GM12878 (cell line): Measurements from ENCODE around the gene ETS1. TPM values are rescaled to one million over a fixed set of nuclear protein-coding genes. Genes with fewer than 3 reads are reported as not detected.

ENCODE experiments used
- ATAC-seq: fragments of 200-7000 bp; cut with Tn5 transposase; 3 replicates; pipeline ENCODE4 v1.9.1; 2020; ENCODE audit warnings: mild to moderate bottlenecking, moderate library complexity
- BruUV-seq: library from RNA; stranded (reverse); fragments of 400-500 nt; replicated peaks from 2 replicates; lab custom pipeline; 2021; lab: Mats Ljungman, UMichigan
- CTCF ChIA-PET: fragments of 300-600 bp; sonication (Branson Sonifier 250); formaldehyde crosslinking; extraction: SDS; loops from one replicate; lab custom pipeline; 2021; ENCODE audit warnings: inconsistent platforms; lab: Yijun Ruan, JAX
- POLR2A ChIA-PET: fragments of 350-600 bp; formaldehyde crosslinking; extraction: SDS; loops from one replicate; lab custom pipeline; 2021; ENCODE audit warnings: inconsistent platforms; lab: Charles Lee
- RAD21 ChIA-PET: fragments of 300-600 bp; sonication (Branson Sonifier 250); formaldehyde crosslinking; loops from one replicate; lab custom pipeline; 2023; ENCODE audit warnings: antibody characterized with exemption; ENCODE audit not compliant: unreplicated experiment; lab: Charles Lee
- SMC1A ChIA-PET: fragments of 300-600 bp; sonication (Branson Sonifier 250); formaldehyde crosslinking; loops from one replicate; lab custom pipeline; 2023; ENCODE audit not compliant: unreplicated experiment, uncharacterized antibody; lab: Charles Lee
- DNase-seq: peaks from one replicate; pipeline ENCODE4 v3.0.0-alpha.2; 2011; ENCODE audit warnings: low read depth, low spot score
- FAIRE-seq: peaks from 3 replicates; lab custom pipeline; 2011; peaks lifted over from hg19 to GRCh38; lab: Jason Lieb, UNC
- H2AFZ ChIP-seq: 2 replicates; pipeline ENCODE4 v1.6.0; 2011; ENCODE audit warnings: low read depth, low read length, control low read depth; ENCODE audit not compliant: control insufficient read depth
- H3K27ac ChIP-seq: 2 replicates; pipeline ENCODE4 v1.5.1; 2011; ENCODE audit warnings: control low read depth; ENCODE audit not compliant: control insufficient read depth, insufficient read depth
- H3K27me3 ChIP-seq, 2 experiments: replicated peaks in 1 of 2; 2 replicates each; pipeline versions ENCODE4 v1.6.0 to v1.6.1; 2011; ENCODE audit warnings: low read length in 1 of 2; ENCODE audit not compliant: control insufficient read depth in 2 of 2, insufficient read depth in 2 of 2
- H3K36me3 ChIP-seq, 2 experiments: 2 replicates each; pipeline ENCODE4 v1.5.1; 2011; ENCODE audit warnings: low read length in 1 of 2; ENCODE audit not compliant: control insufficient read depth in 2 of 2, insufficient read depth in 2 of 2
- H3K4me1 ChIP-seq: 2 replicates; pipeline ENCODE4 v1.6.1; 2011; ENCODE audit warnings: mild to moderate bottlenecking, low read length, moderate library complexity, mixed read lengths; ENCODE audit not compliant: control insufficient read depth, insufficient read depth
- H3K4me2 ChIP-seq: 2 replicates; pipeline ENCODE4 v1.6.0; 2011; ENCODE audit warnings: control low read depth; ENCODE audit not compliant: control insufficient read depth, insufficient read depth
- H3K4me3 ChIP-seq: fragments of 200-600 bp; sonication (generic); 2 replicates; pipeline ENCODE4 v1.5.1; 2016
- H3K79me2 ChIP-seq: 2 replicates; pipeline ENCODE4 v1.6.0; 2011; ENCODE audit warnings: low read length; ENCODE audit not compliant: control insufficient read depth, insufficient read depth
- H3K9ac ChIP-seq: 2 replicates; pipeline ENCODE4 v1.8.0; 2011; ENCODE audit warnings: low read length, control low read depth, mixed read lengths; ENCODE audit not compliant: control insufficient read depth, insufficient read depth
- H3K9me3 ChIP-seq: replicated peaks from 3 replicates; pipeline ENCODE4 v1.5.1; 2011; ENCODE audit warnings: mild to moderate bottlenecking, low read length; ENCODE audit not compliant: control insufficient read depth, insufficient read depth
- H4K20me1 ChIP-seq: 2 replicates; pipeline ENCODE4 v1.6.0; 2011; ENCODE audit not compliant: control insufficient read depth, insufficient read depth
- BACH1 ChIP-seq: fragments of 450-650 bp; IDR thresholded peaks from 2 replicates; pipeline ENCODE4 v1.6.1; 2017; ENCODE audit warnings: mild to moderate bottlenecking, borderline replicate concordance
- CHD2 ChIP-seq: IDR thresholded peaks from 2 replicates; pipeline ENCODE4 v1.6.1; 2011; ENCODE audit warnings: low read depth, low read length, improper control_type of control experiment, borderline replicate concordance
- MXI1 ChIP-seq: fragments of 150-350 bp; IDR thresholded peaks from 2 replicates; pipeline ENCODE4 v1.6.1; 2011; ENCODE audit warnings: low read depth, mild to moderate bottlenecking, inconsistent platforms, low read length, improper control_type of control experiment
- NR2F1 ChIP-seq: fragments of 450-650 bp; conservative IDR thresholded peaks from 2 replicates; pipeline ENCODE4 v1.6.1; 2017; ENCODE audit warnings: mild to moderate bottlenecking
- POU2F2 ChIP-seq: IDR thresholded peaks from 3 replicates; pipeline ENCODE4 v1.6.1; 2011; ENCODE audit warnings: low read depth, mild to moderate bottlenecking, low read length, borderline replicate concordance
- RAD51 ChIP-seq: fragments of 450-650 bp; IDR thresholded peaks from 2 replicates; pipeline ENCODE4 v1.6.1; 2016; ENCODE audit warnings: moderate library complexity, mild to moderate bottlenecking, inconsistent platforms
- ZNF622 ChIP-seq: fragments of 450-650 bp; IDR thresholded peaks from 2 replicates; pipeline ENCODE4 v1.6.1; 2017; ENCODE audit warnings: mild to moderate bottlenecking, inconsistent platforms
- ZZZ3 ChIP-seq: IDR thresholded peaks from 2 replicates; pipeline ENCODE4 v1.6.1; 2011; ENCODE audit warnings: low read depth; ENCODE audit not compliant: control insufficient read depth, insufficient read length
- WGBS: methylation state at CpG from one replicate; pipeline ENCODE4 v1.1.6; 2016; ENCODE audit warnings: low lambda C conversion rate; ENCODE audit not compliant: insufficient replicate concordance, insufficient coverage; ENCODE audit errors: missing lambda C conversion rate; 5-methylcytosine and 5-hydroxymethylcytosine counted together
- in situ Hi-C: fragments of 300-500 bp; cut with MboI; formaldehyde crosslinking; loops from 9 replicates; pipeline ENCODE4 v1.14.3; 2018; ENCODE audit warnings: mixed read lengths
- intact Hi-C: fragments of 100-400 bp; cut with micrococcal nuclease; formaldehyde crosslinking; loops from one replicate; pipeline ENCODE4 v1.14.2; 2022; ENCODE audit not compliant: unreplicated experiment
- polyA plus RNA-seq, 11 experiments: library from polyadenylated mRNA; depleted of rRNA in 4 of 11; unstranded in 6 of 11; stranded (reverse) in 5 of 11; fragments of >200 nt; fragmentation: Nextera tagmentation in 4 of 11; fragmentation: Illumina TruSeq in 1 of 11; extraction: Ambion mirVana in 4 of 11; extraction: Trizol in 1 of 11; gene quantifications; 1 replicate in 1 of 11; 2 replicates in 10 of 11; pipeline versions ENCODE4 v1.2.1 to v1.2.3, GENCODE V29; 2011 to 2016; ENCODE audit warnings: inconsistent platforms in 2 of 11, missing spikeins in 2 of 11, low read depth in 1 of 11
- total RNA-seq, 4 experiments: library from RNA; depleted of rRNA in 3 of 4; stranded (reverse); fragments of >200 nt in 3 of 4; fragmentation: Illumina TruSeq in 1 of 4; extraction: Trizol in 1 of 4; gene quantifications; 2 replicates each; pipeline versions ENCODE4 v1.2.1 to v1.2.3, GENCODE V29; 2013 to 2021
- TF ChIP-seq, protein P1 (sequence below): fragments of 450-650 bp; formaldehyde crosslinking; IDR thresholded peaks from 2 replicates; pipeline ENCODE4 v1.4.0; 2020; ENCODE audit warnings: mild to moderate bottlenecking, moderate library complexity
- TF ChIP-seq, protein P2 (sequence below): IDR thresholded peaks from 2 replicates; pipeline ENCODE4 v1.6.1; 2012; ENCODE audit warnings: low read depth, low read length, improper control_type of control experiment
- TF ChIP-seq, protein P3 (sequence below): fragments of 150-350 bp; IDR thresholded peaks from 2 replicates; pipeline ENCODE4 v1.6.1; 2016; ENCODE audit warnings: low read depth, low read length
- TF ChIP-seq, protein P4 (sequence below): IDR thresholded peaks from 2 replicates; pipeline ENCODE4 v1.6.1; 2012; ENCODE audit warnings: low read depth, low read length, improper control_type of control experiment

The ETS1 gene
- total and polyA plus RNA-seq, 10 of the 15 experiments (the other 5 are each of a cell fraction or from before 2014, with no cell fraction given) = 12.5 to 112 (median 55.5) TPM

DNA sequence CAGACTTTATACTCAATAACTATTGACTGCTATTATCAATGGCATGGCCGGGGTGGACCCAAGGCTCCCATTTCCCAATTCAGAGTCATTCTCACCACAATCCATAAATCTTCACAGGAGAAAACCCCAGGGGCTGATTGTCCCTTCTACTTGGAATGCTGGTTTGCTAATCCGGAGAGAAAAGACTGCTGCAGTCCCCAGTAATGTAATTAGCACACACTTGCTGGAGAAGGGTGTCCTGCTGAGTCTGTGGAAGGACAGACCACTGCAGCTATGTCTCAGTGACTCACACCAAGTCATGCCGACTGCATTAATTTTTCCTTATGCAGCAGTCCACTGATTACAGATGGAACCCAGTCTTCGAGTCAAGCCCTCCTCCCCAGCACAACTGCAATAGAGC is 5.9 kb upstream of the ETS1 start (continued):
- TF ChIP-seq, protein P1, sequence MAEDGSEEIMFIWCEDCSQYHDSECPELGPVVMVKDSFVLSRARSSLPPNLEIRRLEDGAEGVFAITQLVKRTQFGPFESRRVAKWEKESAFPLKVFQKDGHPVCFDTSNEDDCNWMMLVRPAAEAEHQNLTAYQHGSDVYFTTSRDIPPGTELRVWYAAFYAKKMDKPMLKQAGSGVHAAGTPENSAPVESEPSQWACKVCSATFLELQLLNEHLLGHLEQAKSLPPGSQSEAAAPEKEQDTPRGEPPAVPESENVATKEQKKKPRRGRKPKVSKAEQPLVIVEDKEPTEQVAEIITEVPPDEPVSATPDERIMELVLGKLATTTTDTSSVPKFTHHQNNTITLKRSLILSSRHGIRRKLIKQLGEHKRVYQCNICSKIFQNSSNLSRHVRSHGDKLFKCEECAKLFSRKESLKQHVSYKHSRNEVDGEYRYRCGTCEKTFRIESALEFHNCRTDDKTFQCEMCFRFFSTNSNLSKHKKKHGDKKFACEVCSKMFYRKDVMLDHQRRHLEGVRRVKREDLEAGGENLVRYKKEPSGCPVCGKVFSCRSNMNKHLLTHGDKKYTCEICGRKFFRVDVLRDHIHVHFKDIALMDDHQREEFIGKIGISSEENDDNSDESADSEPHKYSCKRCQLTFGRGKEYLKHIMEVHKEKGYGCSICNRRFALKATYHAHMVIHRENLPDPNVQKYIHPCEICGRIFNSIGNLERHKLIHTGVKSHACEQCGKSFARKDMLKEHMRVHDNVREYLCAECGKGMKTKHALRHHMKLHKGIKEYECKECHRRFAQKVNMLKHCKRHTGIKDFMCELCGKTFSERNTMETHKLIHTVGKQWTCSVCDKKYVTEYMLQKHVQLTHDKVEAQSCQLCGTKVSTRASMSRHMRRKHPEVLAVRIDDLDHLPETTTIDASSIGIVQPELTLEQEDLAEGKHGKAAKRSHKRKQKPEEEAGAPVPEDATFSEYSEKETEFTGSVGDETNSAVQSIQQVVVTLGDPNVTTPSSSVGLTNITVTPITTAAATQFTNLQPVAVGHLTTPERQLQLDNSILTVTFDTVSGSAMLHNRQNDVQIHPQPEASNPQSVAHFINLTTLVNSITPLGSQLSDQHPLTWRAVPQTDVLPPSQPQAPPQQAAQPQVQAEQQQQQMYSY (CRISPR knock-in tag) = no peak
- no peak for TF ChIP-seq POU2F2
- no peak for TF ChIP-seq MXI1
- TF ChIP-seq, protein P2, sequence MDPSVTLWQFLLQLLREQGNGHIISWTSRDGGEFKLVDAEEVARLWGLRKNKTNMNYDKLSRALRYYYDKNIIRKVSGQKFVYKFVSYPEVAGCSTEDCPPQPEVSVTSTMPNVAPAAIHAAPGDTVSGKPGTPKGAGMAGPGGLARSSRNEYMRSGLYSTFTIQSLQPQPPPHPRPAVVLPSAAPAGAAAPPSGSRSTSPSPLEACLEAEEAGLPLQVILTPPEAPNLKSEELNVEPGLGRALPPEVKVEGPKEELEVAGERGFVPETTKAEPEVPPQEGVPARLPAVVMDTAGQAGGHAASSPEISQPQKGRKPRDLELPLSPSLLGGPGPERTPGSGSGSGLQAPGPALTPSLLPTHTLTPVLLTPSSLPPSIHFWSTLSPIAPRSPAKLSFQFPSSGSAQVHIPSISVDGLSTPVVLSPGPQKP = no peak
- TF ChIP-seq BACH1 = no peak
- TF ChIP-seq CHD2 = no peak

DNA sequence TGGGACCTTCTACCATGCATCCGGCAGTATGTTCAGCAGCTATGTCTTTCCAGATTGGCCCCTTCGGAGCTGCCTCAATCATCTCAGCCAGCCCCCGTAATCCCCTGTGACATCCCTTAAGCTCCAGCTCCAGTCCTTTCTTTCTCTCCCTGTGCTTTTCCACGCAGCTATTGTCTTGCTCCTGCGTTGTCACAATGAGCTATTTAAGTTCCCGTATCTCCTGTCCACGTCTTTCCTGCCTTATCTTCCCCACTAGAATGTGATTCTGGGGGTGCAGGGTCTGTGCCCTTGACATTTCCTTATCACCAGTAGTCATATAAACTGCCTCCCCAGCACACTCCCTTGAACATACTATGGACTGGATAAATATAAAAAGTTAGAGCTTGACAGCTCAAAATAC is 5.1 kb upstream of the ETS1 start:
- SMC1A ChIA-PET = interaction anchor here (0.8 to 1.2 kb wide), 2 partner anchors 11 to 308 kb away, joined by 3 read pairs; no protein-coding TSS in a partner anchor
- in situ Hi-C loops = no loop called here
- no peak for TF ChIP-seq ZZZ3
- TF ChIP-seq ZNF622 = no peak
- no peak for TF ChIP-seq NR2F1
- TF ChIP-seq, protein P3, sequence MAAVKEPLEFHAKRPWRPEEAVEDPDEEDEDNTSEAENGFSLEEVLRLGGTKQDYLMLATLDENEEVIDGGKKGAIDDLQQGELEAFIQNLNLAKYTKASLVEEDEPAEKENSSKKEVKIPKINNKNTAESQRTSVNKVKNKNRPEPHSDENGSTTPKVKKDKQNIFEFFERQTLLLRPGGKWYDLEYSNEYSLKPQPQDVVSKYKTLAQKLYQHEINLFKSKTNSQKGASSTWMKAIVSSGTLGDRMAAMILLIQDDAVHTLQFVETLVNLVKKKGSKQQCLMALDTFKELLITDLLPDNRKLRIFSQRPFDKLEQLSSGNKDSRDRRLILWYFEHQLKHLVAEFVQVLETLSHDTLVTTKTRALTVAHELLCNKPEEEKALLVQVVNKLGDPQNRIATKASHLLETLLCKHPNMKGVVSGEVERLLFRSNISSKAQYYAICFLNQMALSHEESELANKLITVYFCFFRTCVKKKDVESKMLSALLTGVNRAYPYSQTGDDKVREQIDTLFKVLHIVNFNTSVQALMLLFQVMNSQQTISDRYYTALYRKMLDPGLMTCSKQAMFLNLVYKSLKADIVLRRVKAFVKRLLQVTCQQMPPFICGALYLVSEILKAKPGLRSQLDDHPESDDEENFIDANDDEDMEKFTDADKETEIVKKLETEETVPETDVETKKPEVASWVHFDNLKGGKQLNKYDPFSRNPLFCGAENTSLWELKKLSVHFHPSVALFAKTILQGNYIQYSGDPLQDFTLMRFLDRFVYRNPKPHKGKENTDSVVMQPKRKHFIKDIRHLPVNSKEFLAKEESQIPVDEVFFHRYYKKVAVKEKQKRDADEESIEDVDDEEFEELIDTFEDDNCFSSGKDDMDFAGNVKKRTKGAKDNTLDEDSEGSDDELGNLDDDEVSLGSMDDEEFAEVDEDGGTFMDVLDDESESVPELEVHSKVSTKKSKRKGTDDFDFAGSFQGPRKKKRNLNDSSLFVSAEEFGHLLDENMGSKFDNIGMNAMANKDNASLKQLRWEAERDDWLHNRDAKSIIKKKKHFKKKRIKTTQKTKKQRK = no peak
- no peak for TF ChIP-seq RAD51
- TF ChIP-seq, protein P4, sequence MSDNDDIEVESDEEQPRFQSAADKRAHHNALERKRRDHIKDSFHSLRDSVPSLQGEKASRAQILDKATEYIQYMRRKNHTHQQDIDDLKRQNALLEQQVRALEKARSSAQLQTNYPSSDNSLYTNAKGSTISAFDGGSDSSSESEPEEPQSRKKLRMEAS = no peak

More for the DNA sequence above, 5.1 kb upstream of the ETS1 start:
- intact Hi-C loops = no loop called here
- CTCF ChIA-PET = interaction anchor here (1.2 to 1.6 kb wide), 2 partner anchors 11 to 37 kb away, joined by 3 to 9 read pairs; no protein-coding TSS in a partner anchor
- DNase-seq = no peak
- RAD21 ChIA-PET = interaction anchor here (1.0 to 1.2 kb wide), 2 partner anchors 11 to 39 kb away, joined by 3 read pairs; no protein-coding TSS in a partner anchor
- no peak for ATAC-seq
- Histone ChIP-seq H3K36me3 (no peaks in the 10 kb centered on the region), H3K4me1 (no peaks in the 10 kb centered on the region), H3K9me3 (no peaks in the 10 kb centered on the region), H2AFZ (no peak overlapping the region), H4K20me1 (no peaks in the 10 kb centered on the region), H3K9ac (no peak overlapping the region), H3K27me3 (no peaks in the 10 kb centered on the region; a peak in 1 of 4 replicates), H3K27ac (no peak overlapping the region), H3K79me2 (no peaks in the 10 kb centered on the region), H3K4me2 (no peak overlapping the region), H3K4me3 (no peak overlapping the region)
- FAIRE-seq = no peak
- BruUV-seq = no TSS peak
- POLR2A ChIA-PET = no interaction called here
- 73% methylated on average over 7 of the region's 7 CpGs for WGBS
